B cell (primary cell): Measurements from ENCODE around the gene VWA8. TPM values are rescaled to one million over a fixed set of nuclear protein-coding genes. Genes with fewer than 3 reads are reported as not detected.

Source experiments
- ATAC-seq: fragments of 200-7000 bp; cut with Tn5 transposase; one replicate; pipeline ENCODE4 v1.10.0; 2021; ENCODE audit warnings: low read depth, mild to moderate bottlenecking, moderate number of reproducible peaks, moderate library complexity
- CTCF ChIA-PET: fragments of 350-600 bp; sonication (Branson Sonifier 250); formaldehyde crosslinking; loops from one replicate; lab custom pipeline; 2021; ENCODE audit warnings: antibody characterized with exemption, inconsistent platforms; lab: Charles Lee
- POLR2A ChIA-PET: fragments of 350-600 bp; sonication (Branson Sonifier 250); formaldehyde crosslinking; loops from one replicate; lab custom pipeline; 2021; ENCODE audit warnings: antibody characterized with exemption; lab: Charles Lee
- DNase-seq: peaks from one replicate; pipeline ENCODE4 v3.0.0; 2013
- H2AFZ ChIP-seq: 2 replicates; pipeline ENCODE4 v1.6.1; 2012; ENCODE audit warnings: mild to moderate bottlenecking, low read depth, low read length; ENCODE audit not compliant: insufficient read depth, poor library complexity, severe bottlenecking
- H3K27ac ChIP-seq, 2 donors: 1 replicate in 1 of 2; 2 replicates in 1 of 2; pipeline ENCODE4 v1.5.1; 2012 to 2013; ENCODE audit warnings: low read length in 2 of 2, mild to moderate bottlenecking in 2 of 2, moderate library complexity in 1 of 2
- H3K27me3 ChIP-seq, 4 experiments: fragments of 200-600 bp in 1 of 4; sonication (generic) in 1 of 4; replicated peaks in 1 of 4; 1 replicate in 2 of 4; 2 replicates in 2 of 4; pipeline versions ENCODE4 v1.6.1 to v1.7.0; 2013 to 2016; ENCODE audit warnings: low read length in 3 of 4, mild to moderate bottlenecking in 2 of 4, mixed read lengths in 1 of 4, moderate library complexity in 1 of 4; ENCODE audit not compliant: insufficient read depth in 4 of 4, control insufficient read depth in 3 of 4; ENCODE audit errors: control extremely low read depth in 1 of 4
- H3K36me3 ChIP-seq, 2 experiments: replicated peaks in 1 of 2; 1 replicate in 1 of 2; 2 replicates in 1 of 2; pipeline versions ENCODE4 v1.6.1 to v1.7.1; 2013; ENCODE audit warnings: low read length in 1 of 2; ENCODE audit not compliant: insufficient read depth in 2 of 2, control insufficient read depth in 1 of 2; ENCODE audit errors: control extremely low read depth in 1 of 2, extremely low read depth in 1 of 2
- H3K4me1 ChIP-seq, 2 donors: fragments of 200-600 bp in 1 of 2; sonication (generic) in 1 of 2; 1 replicate in 1 of 2; 2 replicates in 1 of 2; pipeline versions ENCODE4 v1.5.1 to v1.6.1; 2013 to 2017; ENCODE audit warnings: low read length in 2 of 2; ENCODE audit not compliant: control insufficient read depth in 2 of 2, insufficient read depth in 2 of 2
- H3K4me2 ChIP-seq: replicated peaks from 2 replicates; pipeline ENCODE3; 2012; ENCODE audit warnings: mild to moderate bottlenecking, low read depth, low read length; ENCODE audit not compliant: poor library complexity, severe bottlenecking
- H3K4me3 ChIP-seq, 5 experiments: fragments of 200-600 bp in 1 of 5; sonication (generic) in 1 of 5; 1 replicate in 3 of 5; 2 replicates in 2 of 5; pipeline versions ENCODE4 v1.5.1 to v1.7.0; 2011 to 2016; ENCODE audit warnings: low read length in 4 of 5, mild to moderate bottlenecking in 4 of 5, low read depth in 2 of 5, control low read depth in 1 of 5, moderate library complexity in 1 of 5; ENCODE audit not compliant: insufficient read depth in 1 of 5; ENCODE audit errors: control extremely low read depth in 1 of 5, extremely low read depth in 1 of 5
- H3K79me2 ChIP-seq: fragments of 200-600 bp; sonication (generic); one replicate; pipeline ENCODE4 v1.6.0; 2016; ENCODE audit warnings: low read length; ENCODE audit not compliant: control insufficient read depth, insufficient read depth
- H3K9ac ChIP-seq: fragments of 200-600 bp; sonication (generic); 2 replicates; pipeline ENCODE4 v1.6.1; 2017; ENCODE audit warnings: mild to moderate bottlenecking, low read length, moderate library complexity
- H3K9me3 ChIP-seq, 3 donors: one replicate each; pipeline versions ENCODE4 v1.6.1 to v1.7.1; 2013; ENCODE audit warnings: low read length in 2 of 3; ENCODE audit not compliant: control insufficient read depth in 2 of 3, insufficient read depth in 1 of 3; ENCODE audit errors: control extremely low read depth in 1 of 3
- H4K20me1 ChIP-seq: 2 replicates; pipeline ENCODE4 v1.6.0; 2012; ENCODE audit warnings: mild to moderate bottlenecking, low read length; ENCODE audit not compliant: insufficient read depth, control insufficient read depth, poor library complexity, severe bottlenecking
- H3K27ac Mint-ChIP-seq: one replicate; pipeline ENCODE4 v1.8.0; 2021; ENCODE audit warnings: mixed read lengths
- H3K27me3 Mint-ChIP-seq: one replicate; pipeline ENCODE4 v1.8.0; 2021; ENCODE audit warnings: mixed read lengths
- H3K4me1 Mint-ChIP-seq: one replicate; pipeline ENCODE4 v1.8.0; 2021; ENCODE audit warnings: mixed read lengths
- H3K4me3 Mint-ChIP-seq: one replicate; pipeline ENCODE4 v1.8.0; 2021; ENCODE audit warnings: mixed read lengths
- H3K9me3 Mint-ChIP-seq: one replicate; pipeline ENCODE4 v1.8.0; 2022; ENCODE audit warnings: mixed read lengths; ENCODE audit not compliant: insufficient read depth
- CTCF ChIP-seq: fragments of 200-600 bp; IDR thresholded peaks from one replicate; pipeline ENCODE4 v1.8.0; 2022; ENCODE audit warnings: antibody characterized with exemption, mild to moderate bottlenecking
- EZH2 ChIP-seq: IDR thresholded peaks from 2 replicates; pipeline ENCODE4 v1.6.1; 2012; ENCODE audit warnings: borderline replicate concordance, low read depth, mild to moderate bottlenecking, moderate library complexity, low read length; ENCODE audit not compliant: insufficient read depth, poor library complexity, severe bottlenecking
- WGBS: methylation state at CpG from one replicate; pipeline ENCODE4 v1.1.5; 2013; ENCODE audit warnings: missing lambda C conversion rate; ENCODE audit not compliant: insufficient coverage; 5-methylcytosine and 5-hydroxymethylcytosine counted together
- intact Hi-C: fragments of 100-400 bp; cut with micrococcal nuclease; formaldehyde crosslinking; loops from one replicate; pipeline ENCODE4 v1.10.0; 2022
- polyA plus RNA-seq: library from polyadenylated mRNA; depleted of rRNA; stranded (reverse); fragments of >200 nt; gene quantifications from 2 replicates; pipeline ENCODE4 v1.2.3, GENCODE V29; 2012
- total RNA-seq, 2 donors: library from RNA; stranded (reverse); fragments of 120-200 nt in 1 of 2; gene quantifications; 1 replicate in 1 of 2; 2 replicates in 1 of 2; pipeline versions ENCODE4 v1.2.3 to v1.2.4, GENCODE V29; 2013 to 2022

The VWA8 gene
- total and polyA plus RNA-seq, 2 donors (not counting 1 experiment from before 2014, with no cell fraction given): 6.0 to 19.7 TPM

GRCh38 chr13:41956272-41956671 lies 4.6 kb downstream of the VWA8 start:
- H3K4me1 ChIP-seq: peaks cover 9 to 11% of the 10 kb centered on the region in 2 donors
- intact Hi-C loops: no loop called here
- POLR2A ChIA-PET: interaction anchor here (0.6 kb wide), 1 partner anchor 33 kb away, joined by 4 read pairs; no protein-coding TSS in a partner anchor

GRCh38 chr13:41955605-41956004 lies 5.3 kb downstream of the VWA8 start:
- Histone ChIP-seq H3K4me3 (no peak overlapping the region), H4K20me1 (peaks cover 8% of the 10 kb centered on the region), H3K9ac (no peak overlapping the region), H3K27ac (no peak overlapping the region), H3K4me1 (peaks cover 8 to 9% of the 10 kb centered on the region in 2 donors), H3K79me2 (peaks cover 55% of the 10 kb centered on the region), H3K9me3 (no peaks in the 10 kb centered on the region), H3K27me3 (no peaks in the 10 kb centered on the region), H3K36me3 (no peaks in the 10 kb centered on the region), H3K4me2 (no peak overlapping the region), H2AFZ (no peak overlapping the region)
- ChIA-PET CTCF (no interaction called here), POLR2A (interaction anchor here (0.6 kb wide), 1 partner anchor 33 kb away, joined by 4 read pairs; no protein-coding TSS in a partner anchor)
- no peak overlapping the region for H3K27ac Mint-ChIP-seq
- no peaks in the 10 kb centered on the region for H3K9me3 Mint-ChIP-seq
- no peaks in the 10 kb centered on the region for H3K27me3 Mint-ChIP-seq
- no peak overlapping the region for H3K4me3 Mint-ChIP-seq
- TF ChIP-seq EZH2: no peak
- no peak for TF ChIP-seq CTCF
- ATAC-seq (no peak), DNase-seq (no peak)
- intact Hi-C loops: no loop called here
- WGBS: 83% methylated on average over 5 of the region's 5 CpGs
- peaks cover 17% of the 10 kb centered on the region for H3K4me1 Mint-ChIP-seq

More at GRCh38 chr13:41956272-41956671, 4.6 kb downstream of the VWA8 start:
- H3K79me2 ChIP-seq: peaks cover 60% of the 10 kb centered on the region
- no peak overlapping the region for H2AFZ ChIP-seq
- H3K9ac ChIP-seq: no peak overlapping the region
- H3K36me3 ChIP-seq: no peaks in the 10 kb centered on the region
- no peak for ATAC-seq
- H3K27me3 ChIP-seq: no peaks in the 10 kb centered on the region
- Mint-ChIP-seq H3K27me3 (no peaks in the 10 kb centered on the region), H3K4me3 (no peak overlapping the region), H3K27ac (no peak overlapping the region), H3K4me1 (peaks cover 19% of the 10 kb centered on the region), H3K9me3 (no peaks in the 10 kb centered on the region)
- H3K9me3 ChIP-seq: no peaks in the 10 kb centered on the region
- peaks cover 8% of the 10 kb centered on the region for H4K20me1 ChIP-seq
- H3K27ac ChIP-seq: no peak overlapping the region
- no peak for TF ChIP-seq CTCF
- TF ChIP-seq EZH2: no peak
- no peak overlapping the region for H3K4me3 ChIP-seq
- CTCF ChIA-PET: no interaction called here
- H3K4me2 ChIP-seq: no peak overlapping the region
- no peak for DNase-seq
